MCF 10A (cell line): ENCODE data around the gene HPSE. TPM values are rescaled to one million over a fixed set of nuclear protein-coding genes. Genes with fewer than 3 reads are reported as not detected.

Source experiments
- BruUV-seq: library from RNA; stranded (reverse); fragments of 400-500 nt; replicated peaks from 2 replicates; lab custom pipeline; 2021; lab: Mats Ljungman, UMichigan
- CTCF ChIA-PET: fragments of 300-600 bp; sonication (Branson Sonifier 250); formaldehyde crosslinking; extraction: SDS; loops from one replicate; lab custom pipeline; 2021; ENCODE audit warnings: antibody characterized with exemption, inconsistent platforms; lab: Yijun Ruan, JAX
- POLR2A ChIA-PET: fragments of 300-600, 350-650 bp; sonication (Branson Sonifier 250); formaldehyde crosslinking; extraction: SDS; loops from one replicate; lab custom pipeline; 2020; ENCODE audit warnings: antibody characterized with exemption, inconsistent platforms; lab: Yijun Ruan, JAX
- DNase-seq: peaks from one replicate; pipeline ENCODE4 v3.0.0-alpha.2; 2018; ENCODE audit not compliant: unreplicated experiment
- H3K27ac Mint-ChIP-seq: one replicate; pipeline ENCODE4 v1.8.0; 2022; ENCODE audit warnings: mild to moderate bottlenecking, low read depth, mixed read lengths; ENCODE audit not compliant: unreplicated experiment
- H3K27me3 Mint-ChIP-seq: one replicate; pipeline ENCODE4 v1.8.0; 2022; ENCODE audit warnings: mixed read lengths; ENCODE audit not compliant: insufficient read depth, unreplicated experiment
- H3K36me3 Mint-ChIP-seq: one replicate; pipeline ENCODE4 v1.8.0; 2022; ENCODE audit warnings: mild to moderate bottlenecking, moderate library complexity, mixed read lengths; ENCODE audit not compliant: insufficient read depth, unreplicated experiment
- H3K4me1 Mint-ChIP-seq: one replicate; pipeline ENCODE4 v1.8.0; 2022; ENCODE audit warnings: mixed read lengths; ENCODE audit not compliant: insufficient read depth, unreplicated experiment
- H3K4me3 Mint-ChIP-seq: one replicate; pipeline ENCODE4 v1.8.0; 2022; ENCODE audit warnings: mild to moderate bottlenecking, moderate library complexity, mixed read lengths; ENCODE audit not compliant: unreplicated experiment
- H3K9me3 Mint-ChIP-seq: one replicate; pipeline ENCODE4 v1.8.0; 2022; ENCODE audit warnings: mixed read lengths; ENCODE audit not compliant: unreplicated experiment
- CTCF ChIP-seq: fragments of 200-600 bp; IDR thresholded peaks from one replicate; pipeline ENCODE4 v1.8.0; 2022; ENCODE audit warnings: antibody characterized with exemption, mild to moderate bottlenecking; ENCODE audit not compliant: unreplicated experiment
- intact Hi-C: fragments of 100-400 bp; cut with micrococcal nuclease; formaldehyde crosslinking; loops from 2 replicates; pipeline ENCODE4 v1.14.1; 2022
- total RNA-seq: library from RNA; stranded (reverse); gene quantifications from 2 replicates; pipeline ENCODE4 v1.2.3, GENCODE V29; 2022

The HPSE gene
- total RNA-seq, 1 experiment from 2014 or later, result 5.5 TPM

- BruUV-seq, result no TSS peak
- TF ChIP-seq CTCF, result no peak
- H3K27ac Mint-ChIP-seq, result peak overlapping the region; percentile 64
- DNase-seq, result peak; percentile 69
- intact Hi-C loops, result no loop called here
- H3K4me3 Mint-ChIP-seq, result no peak overlapping the region
- H3K9me3 Mint-ChIP-seq, result no peaks in the 10 kb centered on the region
- no peaks in the 10 kb centered on the region for H3K27me3 Mint-ChIP-seq
- ChIA-PET POLR2A (interaction anchor here (0.7 to 2.2 kb wide), 2 partner anchors 43 to 540 kb away, joined by 3 to 4 read pairs; no protein-coding TSS in a partner anchor), CTCF (interaction anchor here (0.8 to 1.2 kb wide), 2 partner anchors 14 to 44 kb away, joined by 3 to 4 read pairs; no protein-coding TSS in a partner anchor)
- peaks cover 24% of the 10 kb centered on the region for H3K4me1 Mint-ChIP-seq
- peaks cover 6% of the 10 kb centered on the region for H3K36me3 Mint-ChIP-seq
These were observed 79.1 kb downstream of the HPSE start for GRCh38 chr4:83255584-83255983.

- intact Hi-C loops, result loop anchor here (1.0 kb wide), 1 partner anchor 179 kb away; no protein-coding TSS in a partner anchor
- no peak overlapping the region for H3K4me3 Mint-ChIP-seq
- peak; percentile 81 for DNase-seq
- TF ChIP-seq CTCF, result peak; percentile 53
- ChIA-PET CTCF (interaction anchor here (0.8 to 1.3 kb wide), 4 partner anchors 11 to 178 kb away, joined by 3 to 14 read pairs (median 4); no protein-coding TSS in a partner anchor), POLR2A (interaction anchor here (0.6 to 0.7 kb wide), 2 partner anchors 138 to 204 kb away, joined by 4 to 5 read pairs; partner anchors contain the start of gene PLAC8)
- H3K27me3 Mint-ChIP-seq, result no peaks in the 10 kb centered on the region
- H3K4me1 Mint-ChIP-seq, result peaks cover 18% of the 10 kb centered on the region
- BruUV-seq, result no TSS peak
- H3K9me3 Mint-ChIP-seq, result no peaks in the 10 kb centered on the region
- H3K36me3 Mint-ChIP-seq, result peaks cover 5% of the 10 kb centered on the region
- H3K27ac Mint-ChIP-seq, result no peak overlapping the region
These were observed 81.8 kb downstream of the HPSE start for GRCh38 chr4:83252782-83253405.

- CTCF ChIA-PET, result interaction anchor here (0.8 to 2.4 kb wide), 5 partner anchors 9 to 180 kb away, joined by 3 to 10 read pairs (median 4); no protein-coding TSS in a partner anchor
- POLR2A ChIA-PET, result interaction anchor here (0.8 to 1.2 kb wide), 3 partner anchors 14 to 177 kb away, joined by 3 to 4 read pairs (median 4); partner anchors contain the start of gene PLAC8
- H3K9me3 Mint-ChIP-seq, result no peaks in the 10 kb centered on the region
- H3K27ac Mint-ChIP-seq, result no peak overlapping the region
- peaks cover 5% of the 10 kb centered on the region for H3K36me3 Mint-ChIP-seq
- no peaks in the 10 kb centered on the region for H3K27me3 Mint-ChIP-seq
- no peak overlapping the region for H3K4me3 Mint-ChIP-seq
- no peak for DNase-seq
- TF ChIP-seq CTCF, result no peak
- intact Hi-C loops, result no loop called here
- H3K4me1 Mint-ChIP-seq, result peaks cover 11% of the 10 kb centered on the region
- no TSS peak for BruUV-seq
These were observed 83.2 kb downstream of the HPSE start for GRCh38 chr4:83251447-83251830.

- Mint-ChIP-seq H3K27me3 (no peaks in the 10 kb centered on the region), H3K36me3 (peaks cover 5% of the 10 kb centered on the region), H3K27ac (no peak overlapping the region), H3K4me3 (no peak overlapping the region), H3K4me1 (peaks cover 11% of the 10 kb centered on the region), H3K9me3 (no peaks in the 10 kb centered on the region)
- no TSS peak for BruUV-seq
- CTCF ChIA-PET, result interaction anchor here (0.8 to 2.4 kb wide), 6 partner anchors 10 to 196 kb away, joined by 3 to 10 read pairs (median 4); no protein-coding TSS in a partner anchor
- no peak for TF ChIP-seq CTCF
- POLR2A ChIA-PET, result interaction anchor here (0.8 to 1.2 kb wide), 5 partner anchors 13 to 214 kb away, joined by 3 to 5 read pairs (median 4); partner anchors contain the start of gene PLAC8
- DNase-seq, result no peak
- intact Hi-C loops, result no loop called here
These were observed 83.8 kb downstream of the HPSE start for GRCh38 chr4:83250687-83251446.
